MM.1S (cell line): Measurements from ENCODE around the gene PIGH.

Experiments
- DNase-seq: peaks from one replicate; pipeline ENCODE4 v3.0.0-alpha.2; 2015
- H2AFZ ChIP-seq: fragments of 300-600 bp; sonication (generic); 2 replicates; pipeline ENCODE4 v1.6.0; 2016; ENCODE audit warnings: antibody characterized with exemption, low read length
- H3F3A ChIP-seq: fragments of 300-600 bp; sonication (generic); 2 replicates; pipeline ENCODE4 v1.6.1; 2016; ENCODE audit warnings: mild to moderate bottlenecking, antibody characterized with exemption, low read length, moderate library complexity, mixed read lengths; ENCODE audit not compliant: insufficient read depth
- H3K27ac ChIP-seq: fragments of 300-600 bp; sonication (generic); 2 replicates; pipeline ENCODE4 v1.5.1; 2016; ENCODE audit warnings: mild to moderate bottlenecking, low read length
- H3K27me3 ChIP-seq: fragments of 300-600 bp; sonication (generic); replicated peaks from 2 replicates; pipeline ENCODE4 v1.6.0; 2016; ENCODE audit warnings: low read length; ENCODE audit not compliant: insufficient read depth
- H3K36me3 ChIP-seq: fragments of 300-600 bp; sonication (generic); replicated peaks from 2 replicates; pipeline ENCODE4 v1.6.1; 2016; ENCODE audit warnings: mild to moderate bottlenecking, low read length, mixed read lengths; ENCODE audit not compliant: insufficient read depth
- H3K4me1 ChIP-seq: fragments of 300-600 bp; sonication (generic); 2 replicates; pipeline ENCODE4 v1.6.1; 2016; ENCODE audit warnings: low read length, mixed read lengths
- H3K4me2 ChIP-seq: fragments of 300-600 bp; sonication (generic); 2 replicates; pipeline ENCODE4 v1.6.0; 2016; ENCODE audit warnings: low read depth, low read length
- H3K4me3 ChIP-seq: fragments of 300-600 bp; sonication (generic); 2 replicates; pipeline ENCODE4 v1.5.1; 2016; ENCODE audit warnings: low read length, mixed read lengths
- H3K79me2 ChIP-seq: fragments of 300-600 bp; sonication (generic); 2 replicates; pipeline ENCODE4 v1.6.1; 2016; ENCODE audit warnings: mixed run types, low read length, mixed read lengths
- H3K9ac ChIP-seq: fragments of 300-600 bp; sonication (generic); 2 replicates; pipeline ENCODE4 v1.6.1; 2016; ENCODE audit warnings: low read length, mixed read lengths
- H3K9me2 ChIP-seq: fragments of 300-600 bp; sonication (generic); replicated peaks from 2 replicates; pipeline ENCODE4 v1.6.1; 2016; ENCODE audit warnings: mild to moderate bottlenecking, low read length, mixed read lengths; ENCODE audit not compliant: insufficient read depth
- H3K9me3 ChIP-seq: fragments of 300-600 bp; sonication (generic); replicated peaks from 2 replicates; pipeline ENCODE4 v1.6.1; 2016; ENCODE audit warnings: mild to moderate bottlenecking, low read length, mixed read lengths; ENCODE audit not compliant: insufficient read depth
- H4K20me1 ChIP-seq: fragments of 300-600 bp; sonication (generic); 2 replicates; pipeline ENCODE4 v1.6.1; 2016; ENCODE audit warnings: mild to moderate bottlenecking, low read length, moderate library complexity, mixed read lengths; ENCODE audit not compliant: insufficient read depth
- EZH2 ChIP-seq: fragments of 300-600 bp; sonication (generic); optimal IDR thresholded peaks from 2 replicates; pipeline ENCODE3; 2017; ENCODE audit warnings: low read depth, mild to moderate bottlenecking, antibody characterized with exemption, low read length, mixed read lengths
- EZH2phosphoT487 ChIP-seq: fragments of 300-600 bp; sonication (generic); IDR thresholded peaks from 2 replicates; pipeline ENCODE4 v1.6.1; 2018; ENCODE audit warnings: antibody characterized with exemption, low read length
- TF ChIP-seq, protein P1 (sequence below): fragments of 300-600 bp; sonication (generic); IDR thresholded peaks from 2 replicates; pipeline ENCODE4 v1.5.1; 2016; ENCODE audit warnings: antibody characterized with exemption, low read length, mixed read lengths

PIGH gene

DNA sequence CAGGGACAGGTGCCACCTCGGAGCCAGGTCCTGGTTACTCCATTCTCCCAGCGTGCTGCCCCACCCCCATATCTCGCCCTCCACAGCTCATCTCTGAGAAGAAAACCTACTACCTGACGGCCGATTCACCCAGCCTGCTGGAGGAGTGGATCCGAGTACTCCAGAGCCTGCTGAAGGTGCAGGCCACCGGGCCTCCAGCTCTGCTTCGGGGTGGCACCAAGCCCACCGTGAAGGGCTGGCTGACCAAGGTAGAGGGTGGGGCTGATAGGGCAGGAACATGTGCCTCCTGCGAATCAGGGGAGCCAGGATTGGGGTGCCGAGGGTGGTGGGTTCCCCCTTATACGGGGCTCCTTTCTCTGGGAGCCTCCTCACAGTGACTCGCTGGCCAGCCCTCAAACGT lies 25.9 kb downstream of the PIGH start:
- TF ChIP-seq EZH2phosphoT487 (no peak), EZH2 (no peak)
- TF ChIP-seq, protein P1, sequence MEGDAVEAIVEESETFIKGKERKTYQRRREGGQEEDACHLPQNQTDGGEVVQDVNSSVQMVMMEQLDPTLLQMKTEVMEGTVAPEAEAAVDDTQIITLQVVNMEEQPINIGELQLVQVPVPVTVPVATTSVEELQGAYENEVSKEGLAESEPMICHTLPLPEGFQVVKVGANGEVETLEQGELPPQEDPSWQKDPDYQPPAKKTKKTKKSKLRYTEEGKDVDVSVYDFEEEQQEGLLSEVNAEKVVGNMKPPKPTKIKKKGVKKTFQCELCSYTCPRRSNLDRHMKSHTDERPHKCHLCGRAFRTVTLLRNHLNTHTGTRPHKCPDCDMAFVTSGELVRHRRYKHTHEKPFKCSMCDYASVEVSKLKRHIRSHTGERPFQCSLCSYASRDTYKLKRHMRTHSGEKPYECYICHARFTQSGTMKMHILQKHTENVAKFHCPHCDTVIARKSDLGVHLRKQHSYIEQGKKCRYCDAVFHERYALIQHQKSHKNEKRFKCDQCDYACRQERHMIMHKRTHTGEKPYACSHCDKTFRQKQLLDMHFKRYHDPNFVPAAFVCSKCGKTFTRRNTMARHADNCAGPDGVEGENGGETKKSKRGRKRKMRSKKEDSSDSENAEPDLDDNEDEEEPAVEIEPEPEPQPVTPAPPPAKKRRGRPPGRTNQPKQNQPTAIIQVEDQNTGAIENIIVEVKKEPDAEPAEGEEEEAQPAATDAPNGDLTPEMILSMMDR: no peak
- Histone ChIP-seq H3K27me3 (no peaks in the 10 kb centered on the region), H3K9ac (no peak overlapping the region), H3K36me3 (no peaks in the 10 kb centered on the region), H3K79me2 (no peaks in the 10 kb centered on the region), H3K9me2 (no peaks in the 10 kb centered on the region), H3F3A (no peaks in the 10 kb centered on the region), H3K4me2 (no peak overlapping the region), H2AFZ (no peak overlapping the region), H3K4me3 (no peak overlapping the region), H3K4me1 (no peaks in the 10 kb centered on the region), H3K27ac (no peak overlapping the region), H3K9me3 (no peaks in the 10 kb centered on the region), H4K20me1 (no peaks in the 10 kb centered on the region)
- DNase-seq: no peak

- Histone ChIP-seq H3K4me2 (no peak overlapping the region), H3K9ac (no peak overlapping the region), H3F3A (no peaks in the 10 kb centered on the region), H3K4me1 (no peaks in the 10 kb centered on the region), H3K9me3 (no peaks in the 10 kb centered on the region), H3K36me3 (no peaks in the 10 kb centered on the region), H2AFZ (no peak overlapping the region), H3K4me3 (no peak overlapping the region), H3K27me3 (no peaks in the 10 kb centered on the region), H3K9me2 (no peaks in the 10 kb centered on the region), H3K79me2 (no peaks in the 10 kb centered on the region), H3K27ac (no peak overlapping the region), H4K20me1 (no peaks in the 10 kb centered on the region)
- no peak for DNase-seq
- TF ChIP-seq EZH2: no peak
- TF ChIP-seq EZH2phosphoT487: no peak
- TF ChIP-seq, protein P1: no peak
These were observed 26.6 kb downstream of the PIGH start for GRCh38 chr14:67573228-67574010.

DNA sequence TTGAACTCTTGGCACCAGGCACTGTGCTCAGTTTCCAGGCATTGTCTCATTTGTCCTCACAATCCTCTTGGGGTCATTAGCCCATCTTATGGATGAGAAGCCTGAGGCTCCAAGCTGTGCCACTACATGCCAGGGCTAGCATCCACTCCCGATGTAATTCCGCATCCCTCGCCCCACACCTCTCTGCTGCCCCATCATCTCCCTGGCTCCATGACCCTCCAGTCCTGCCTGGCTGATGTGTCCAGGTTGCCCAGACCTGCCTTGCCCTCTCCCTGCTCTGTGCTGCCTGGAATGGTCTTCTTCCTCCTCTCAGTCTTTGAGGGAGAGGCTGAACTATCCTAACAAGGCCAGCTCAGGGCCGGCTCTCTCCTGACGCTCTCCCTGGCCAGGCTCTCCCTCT lies 27.5 kb downstream of the PIGH start:
- Histone ChIP-seq H4K20me1 (no peaks in the 10 kb centered on the region), H3K36me3 (no peaks in the 10 kb centered on the region), H3K27ac (no peak overlapping the region), H3K79me2 (no peaks in the 10 kb centered on the region), H3K27me3 (no peaks in the 10 kb centered on the region), H3K4me2 (no peak overlapping the region), H3K4me1 (no peaks in the 10 kb centered on the region), H3K4me3 (no peak overlapping the region), H2AFZ (no peak overlapping the region), H3K9me3 (no peaks in the 10 kb centered on the region), H3F3A (no peaks in the 10 kb centered on the region), H3K9ac (no peak overlapping the region), H3K9me2 (no peaks in the 10 kb centered on the region)
- TF ChIP-seq, protein P1: no peak
- TF ChIP-seq EZH2phosphoT487: no peak
- no peak for TF ChIP-seq EZH2
- DNase-seq: no peak
